ENCODE results near the gene KCNQ1OT1. TPM values are rescaled to one million over a fixed set of nuclear protein-coding genes. Genes with fewer than 3 reads are reported as not detected.

KCNQ1OT1 gene
- total RNA-seq, 2 experiments from 2014 or later, result 0.19 to 0.22 TPM

GRCh38 chr11:2561696-2562581 is 137.9 kb downstream of the KCNQ1OT1 start:
- Mint-ChIP-seq H3K4me3 (no peak overlapping the region), H3K36me3 (ENCODE audit: low read depth) (no peaks in the 10 kb centered on the region), H3K27ac (no peak overlapping the region), H3K27me3 (no peaks in the 10 kb centered on the region), H3K4me1 (no peaks in the 10 kb centered on the region), H3K9me3 (no peaks in the 10 kb centered on the region)
- DNase-seq, result no peak
- ChIA-PET CTCF (no interaction called here), POLR2A (no interaction called here)

DNA sequence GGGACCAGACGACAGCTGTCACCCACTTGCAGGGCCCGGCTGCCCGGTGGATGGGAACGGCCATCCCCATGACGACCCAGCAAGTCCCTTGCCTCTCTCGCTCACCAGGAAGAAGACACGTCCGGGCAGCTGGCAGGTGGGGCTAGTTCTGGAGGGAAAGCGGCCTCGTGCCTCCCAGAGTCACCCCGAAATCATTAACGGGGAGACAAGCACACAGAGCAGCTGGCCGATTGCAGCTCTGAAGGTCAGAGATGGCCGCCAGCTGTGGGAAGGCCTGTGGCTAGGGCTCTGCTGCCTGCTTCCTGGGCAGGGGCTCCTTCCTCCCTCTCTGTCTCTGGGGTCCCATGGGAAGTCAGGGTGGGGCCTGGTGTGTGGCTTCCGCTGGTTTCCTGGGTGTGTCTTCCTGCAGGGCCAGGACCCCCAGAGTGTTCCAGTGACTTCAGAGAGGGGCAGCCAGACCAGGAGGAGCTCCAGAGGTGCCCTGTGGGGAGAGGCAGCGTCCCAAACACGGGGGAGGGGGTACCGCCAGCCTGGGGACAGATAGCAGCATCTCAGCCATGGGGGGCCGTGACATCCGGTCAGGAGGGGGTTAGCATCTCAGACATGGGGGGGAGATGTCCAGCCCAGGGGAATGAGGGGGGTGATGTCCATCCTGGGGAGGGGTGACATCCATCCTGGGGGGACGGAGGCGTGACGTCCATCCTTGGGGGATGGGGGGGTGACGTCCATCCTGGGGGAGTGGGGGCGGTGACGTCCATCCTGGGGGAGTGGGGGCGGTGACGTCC is 140.1 kb downstream of the KCNQ1OT1 start:
- no peaks in the 10 kb centered on the region for H3K36me3 Mint-ChIP-seq (ENCODE audit: low read depth)
- no peak for DNase-seq
- ChIA-PET POLR2A (no interaction called here), CTCF (no interaction called here)
- H3K9me3 Mint-ChIP-seq, result no peaks in the 10 kb centered on the region
- no peak overlapping the region for H3K27ac Mint-ChIP-seq
- no peaks in the 10 kb centered on the region for H3K4me1 Mint-ChIP-seq
- H3K27me3 Mint-ChIP-seq, result no peaks in the 10 kb centered on the region
- H3K4me3 Mint-ChIP-seq, result no peak overlapping the region

GRCh38 chr11:2558861-2559526 is 140.8 kb downstream of the KCNQ1OT1 start:
- no peaks in the 10 kb centered on the region for H3K4me1 Mint-ChIP-seq
- POLR2A ChIA-PET, result no interaction called here
- no peaks in the 10 kb centered on the region for H3K9me3 Mint-ChIP-seq

DNA sequence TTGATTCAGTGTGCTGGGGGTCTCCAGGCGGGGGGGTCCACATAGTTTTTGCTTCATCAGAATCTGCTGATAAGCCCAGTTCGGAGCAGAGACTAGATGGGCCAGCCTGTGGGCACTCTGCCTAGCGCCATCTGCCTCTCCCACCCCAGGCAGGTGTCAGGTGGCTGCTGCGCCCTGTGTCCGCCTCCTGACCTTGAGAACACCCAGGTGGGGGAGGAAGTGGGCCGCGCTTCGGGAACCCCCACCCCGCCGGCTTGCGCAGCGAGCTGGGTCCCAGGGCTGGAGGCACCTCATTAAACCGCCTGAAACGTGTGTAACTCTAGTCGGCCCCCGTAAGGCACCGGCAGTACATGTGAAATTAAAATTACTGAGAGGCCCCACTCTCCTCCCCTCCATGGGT is 141.4 kb downstream of the KCNQ1OT1 start:
- Mint-ChIP-seq H3K4me3 (no peak overlapping the region), H3K4me1 (no peaks in the 10 kb centered on the region)
- POLR2A ChIA-PET, result no interaction called here

More at GRCh38 chr11:2558861-2559526, 140.8 kb downstream of the KCNQ1OT1 start:
- Mint-ChIP-seq H3K4me3 (no peak overlapping the region), H3K36me3 (ENCODE audit: low read depth) (no peaks in the 10 kb centered on the region), H3K27ac (no peak overlapping the region), H3K27me3 (no peaks in the 10 kb centered on the region)
- no peak for DNase-seq
- CTCF ChIA-PET, result no interaction called here

More for the DNA sequence above, 141.4 kb downstream of the KCNQ1OT1 start:
- CTCF ChIA-PET, result no interaction called here
- DNase-seq, result no peak
- Mint-ChIP-seq H3K9me3 (no peaks in the 10 kb centered on the region), H3K36me3 (ENCODE audit: low read depth) (no peaks in the 10 kb centered on the region), H3K27ac (no peak overlapping the region), H3K27me3 (no peaks in the 10 kb centered on the region)

Other genes with a start within 250 kb of the KCNQ1OT1 start
- gene CDKN1C, start 185.8 kb upstream of the KCNQ1OT1 start, total RNA-seq, result under 1 TPM; 0.29 to 0.40 TPM
- under 1 TPM; 0.35 to 0.45 TPM for gene PHLDA2, start 229.4 kb upstream of the KCNQ1OT1 start, total RNA-seq

Data from activated CD4-positive, alpha-beta T cell treated with anti-CD3 and anti-CD28 coated beads, Interleukin-2, amount 10 ng/mL, durations not matched to agents 7 days and 5 days (primary cell).